Measurements from ENCODE around the gene CEP170.

Gene CEP170

DNA sequence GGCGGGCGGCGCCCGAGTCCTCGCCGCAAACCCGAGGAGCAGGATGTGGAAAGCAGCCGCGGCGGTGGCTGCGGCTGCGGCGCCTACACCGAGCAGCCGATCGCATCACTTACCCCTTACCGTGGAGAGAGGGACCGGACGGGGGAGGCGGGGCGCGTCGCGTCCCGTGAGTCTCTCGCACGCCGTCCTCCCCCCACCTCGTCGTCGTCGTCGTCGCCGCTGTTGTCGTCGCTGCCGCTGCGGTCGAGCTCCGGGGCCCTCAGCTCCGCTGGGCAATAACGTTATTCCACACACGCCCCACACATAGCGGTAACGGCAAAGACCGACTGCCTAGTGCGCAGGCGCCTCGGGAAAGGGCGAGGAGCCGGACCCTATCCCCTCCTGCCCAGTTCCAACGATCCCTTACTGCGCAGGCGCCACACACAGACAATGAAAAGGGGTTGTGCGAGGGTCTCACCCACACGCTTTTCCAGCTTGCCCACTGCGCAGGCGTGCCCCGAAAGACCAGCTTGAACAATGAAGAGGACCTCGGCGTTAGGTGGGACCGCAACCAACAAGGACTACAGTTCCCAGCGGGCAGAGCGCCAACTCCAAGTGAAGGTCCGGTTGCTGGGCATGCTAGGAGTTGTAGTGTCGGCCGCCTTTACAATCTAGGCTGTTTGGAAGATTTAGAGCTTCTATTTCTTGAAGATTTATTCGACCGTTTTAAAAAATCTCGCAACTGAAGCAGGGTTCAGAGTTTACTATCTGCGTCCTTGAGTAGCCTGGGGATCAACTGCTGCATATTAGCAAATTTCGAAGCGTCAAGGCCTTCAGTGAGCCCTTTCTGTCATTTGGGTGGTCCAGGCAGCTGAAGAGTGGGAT, at the start of gene CEP170:
Gene CEP170, minus strand, starts transcription at position 355 of the 864 bp plus-strand sequence. CDS start 30,001 bp downstream, outside the sequence.
- peak; percentile 94 for DNase-seq (ENCODE audit: low spot score)

DNA sequence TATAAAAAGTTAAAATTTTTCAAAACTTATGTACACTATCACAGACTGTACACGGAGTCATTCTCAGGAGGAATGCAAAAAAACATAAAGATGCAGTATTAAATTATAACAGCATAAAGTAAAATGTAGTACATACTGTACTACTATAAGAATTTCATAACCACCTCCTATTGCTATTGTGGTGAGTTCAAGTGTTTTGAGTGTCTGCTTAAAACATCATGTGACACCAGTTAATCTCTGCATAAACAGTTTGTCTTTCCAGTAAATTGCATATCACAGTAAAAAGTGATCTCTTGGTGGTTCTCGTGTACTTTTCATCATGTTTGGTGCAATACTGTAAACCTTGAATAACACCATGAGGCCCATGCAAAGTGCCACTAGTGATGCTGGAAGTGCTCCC, 46.0 kb upstream of the CEP170 start:
- no peak for DNase-seq (ENCODE audit: low spot score)

DNA sequence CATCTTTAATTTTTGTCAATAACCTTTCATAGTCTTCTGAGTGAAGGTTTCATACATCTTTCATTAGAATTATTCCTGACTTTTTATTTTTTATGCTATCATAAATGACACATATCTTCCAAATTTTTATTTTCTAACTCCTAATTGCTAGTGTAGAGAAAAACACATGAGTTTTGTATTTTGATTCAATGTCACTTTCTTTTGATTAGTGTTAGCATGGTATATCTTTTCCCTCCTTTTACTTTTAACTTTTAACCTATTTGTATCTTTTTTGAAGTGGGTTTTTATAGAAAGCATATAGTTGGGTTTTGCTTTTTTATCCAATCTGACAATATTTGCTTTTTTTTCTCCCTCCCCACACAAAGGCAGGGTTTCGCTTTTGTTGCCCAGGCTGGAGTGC, 44.0 kb upstream of the CEP170 start:
- no peak for DNase-seq (ENCODE audit: low spot score)

DNA sequence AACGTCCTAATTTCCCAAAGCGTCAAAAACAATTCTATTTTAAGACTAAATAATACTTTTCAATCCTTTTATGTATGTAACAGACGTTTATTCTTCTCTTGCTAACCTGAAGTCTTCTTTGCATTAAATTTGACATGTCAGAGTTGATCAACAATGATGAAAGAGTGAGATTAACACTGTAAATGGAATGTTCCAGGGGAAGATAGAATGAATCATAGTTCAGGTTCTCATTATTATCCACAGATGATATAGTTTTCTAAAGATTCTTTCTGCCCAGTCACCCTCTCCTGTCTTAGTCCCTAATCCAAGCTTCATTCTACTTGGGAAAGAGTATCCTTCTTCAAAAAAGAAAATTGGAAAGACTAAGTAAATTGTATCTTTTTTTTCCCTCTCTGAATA, 39.6 kb upstream of the CEP170 start:
- DNase-seq (ENCODE audit: low spot score): peak; percentile 60

DNA sequence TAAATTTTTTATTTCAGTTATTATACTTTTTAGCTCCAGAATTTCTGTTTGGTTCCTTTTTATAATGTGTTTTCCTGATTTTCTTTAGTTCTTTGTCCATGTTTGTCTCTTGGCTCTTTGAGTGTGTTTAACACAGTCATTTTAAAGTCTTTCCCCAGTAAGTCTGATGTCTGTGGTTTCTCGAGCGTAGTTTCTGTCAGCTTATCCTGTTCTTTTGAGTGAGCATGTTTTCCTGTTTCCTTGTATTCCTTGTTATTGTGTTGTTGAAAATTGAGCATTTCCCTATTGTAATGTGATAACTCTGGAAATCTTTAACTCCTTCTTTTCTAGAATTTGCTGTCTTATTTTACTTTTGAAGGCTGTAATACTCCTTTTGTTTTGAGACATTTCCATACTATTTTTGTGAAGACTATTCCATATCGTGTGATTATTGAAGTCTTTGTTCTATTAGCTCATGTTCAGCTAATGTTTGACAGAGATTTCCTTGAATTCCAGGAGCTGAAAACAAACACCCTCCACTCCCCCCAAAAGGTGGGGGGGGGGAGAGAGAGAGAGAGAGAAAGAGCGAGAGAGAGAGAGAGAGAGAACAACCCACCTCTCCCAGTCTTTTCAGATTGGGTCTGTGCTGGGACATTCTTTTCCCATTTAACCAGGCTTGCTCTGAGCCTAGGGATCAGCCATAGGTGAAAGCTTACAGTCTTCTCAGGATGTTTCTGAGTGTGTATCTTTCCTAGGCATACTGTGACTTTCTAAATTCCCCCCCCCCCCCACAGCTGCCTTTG, 39.1 kb upstream of the CEP170 start:
- DNase-seq (ENCODE audit: low spot score): no peak

DNA sequence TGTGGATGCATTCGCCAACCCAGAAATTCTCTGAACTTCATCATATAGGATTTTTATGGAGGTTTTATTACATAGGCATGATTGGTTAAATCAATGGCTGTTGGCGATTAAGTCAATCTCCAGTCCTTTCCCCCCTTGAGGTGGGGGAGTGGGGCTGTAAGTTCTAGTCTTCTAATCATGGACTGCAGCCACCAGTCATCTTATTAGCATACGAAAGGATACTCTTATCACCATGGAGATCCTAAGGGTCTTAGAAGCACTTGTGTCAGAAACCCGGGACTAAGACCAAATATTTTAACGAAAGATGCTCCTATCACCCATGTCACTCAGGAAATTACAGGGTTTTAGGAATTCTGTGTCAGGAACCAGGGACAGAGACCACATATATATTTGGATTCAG, 37.0 kb upstream of the CEP170 start:
- no peak for DNase-seq (ENCODE audit: low spot score)

DNA sequence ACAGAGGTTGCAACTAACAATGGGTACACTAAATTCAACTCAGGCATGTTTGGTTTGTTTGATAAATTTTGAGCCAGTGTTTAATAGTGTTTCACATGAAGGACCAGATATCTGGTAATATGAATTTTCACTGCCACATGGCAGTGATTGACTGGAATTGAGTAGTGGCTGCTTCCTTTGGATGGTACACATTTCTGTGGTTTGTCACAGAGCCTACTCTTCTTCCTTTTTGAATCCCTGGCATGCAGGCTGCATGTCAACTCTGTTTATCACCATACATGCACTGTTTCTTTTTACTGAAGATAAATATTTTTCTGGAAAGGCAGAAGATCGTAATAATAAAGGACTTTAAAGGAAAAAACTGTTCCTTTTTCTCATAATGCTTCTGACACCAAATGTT, 36.2 kb upstream of the CEP170 start:
- no peak for DNase-seq (ENCODE audit: low spot score)

DNA sequence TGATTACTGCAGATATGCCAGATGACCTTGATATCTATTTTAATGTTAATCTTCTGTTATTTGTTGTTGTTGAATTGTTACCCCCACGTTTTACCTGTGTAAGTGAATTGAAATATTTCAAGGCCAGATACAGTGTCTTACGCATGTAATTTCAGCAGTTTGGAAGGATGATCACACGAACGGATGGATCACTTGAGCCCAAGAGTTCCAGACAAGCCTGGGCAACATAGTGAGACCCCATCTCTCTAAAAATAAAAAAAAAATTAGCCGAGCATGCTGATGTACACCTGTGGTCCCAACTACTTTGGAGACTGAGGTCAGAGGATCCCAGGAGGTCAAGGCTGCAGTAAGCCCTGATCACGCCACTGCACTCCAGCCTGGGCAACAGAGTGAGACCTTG, 33.0 kb upstream of the CEP170 start:
- DNase-seq (ENCODE audit: low spot score): no peak

DNA sequence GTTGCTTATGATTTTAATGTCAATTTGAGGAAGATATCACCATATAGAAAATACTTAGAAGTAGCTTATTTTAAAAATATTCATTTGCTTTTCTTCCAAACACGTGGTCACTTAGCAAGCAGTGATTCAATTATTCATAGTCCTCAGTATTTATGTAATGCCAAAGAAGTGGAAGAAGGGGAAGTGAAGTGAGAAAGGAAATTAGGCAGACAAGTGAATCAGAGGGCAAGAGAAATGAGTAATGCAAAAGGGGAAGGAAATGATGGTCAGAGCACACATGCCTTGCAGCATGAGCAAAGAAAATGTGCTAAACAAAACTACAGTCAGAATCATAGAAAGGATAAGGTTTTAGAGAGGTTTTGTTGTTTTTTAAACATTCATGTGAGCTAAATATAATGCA, 32.6 kb upstream of the CEP170 start:
- peak; percentile 76 for DNase-seq (ENCODE audit: low spot score)

DNA sequence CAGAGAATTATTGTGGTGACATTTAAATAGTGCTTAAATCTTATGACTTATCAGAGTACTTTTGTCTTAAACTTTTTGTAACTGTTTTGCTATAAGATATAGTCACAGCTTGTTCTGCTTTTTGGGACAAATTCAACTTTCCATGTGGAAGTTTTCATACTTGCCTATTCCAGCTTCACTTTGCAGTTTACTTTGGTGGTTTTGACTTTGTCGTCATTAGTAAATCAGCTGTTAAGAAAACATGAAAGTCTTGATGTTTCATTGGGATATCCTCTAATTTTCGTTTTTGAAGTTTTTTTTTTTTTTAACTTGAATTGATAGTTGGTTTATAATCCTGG, 32.0 kb upstream of the CEP170 start:
- no peak for DNase-seq (ENCODE audit: low spot score)

DNA sequence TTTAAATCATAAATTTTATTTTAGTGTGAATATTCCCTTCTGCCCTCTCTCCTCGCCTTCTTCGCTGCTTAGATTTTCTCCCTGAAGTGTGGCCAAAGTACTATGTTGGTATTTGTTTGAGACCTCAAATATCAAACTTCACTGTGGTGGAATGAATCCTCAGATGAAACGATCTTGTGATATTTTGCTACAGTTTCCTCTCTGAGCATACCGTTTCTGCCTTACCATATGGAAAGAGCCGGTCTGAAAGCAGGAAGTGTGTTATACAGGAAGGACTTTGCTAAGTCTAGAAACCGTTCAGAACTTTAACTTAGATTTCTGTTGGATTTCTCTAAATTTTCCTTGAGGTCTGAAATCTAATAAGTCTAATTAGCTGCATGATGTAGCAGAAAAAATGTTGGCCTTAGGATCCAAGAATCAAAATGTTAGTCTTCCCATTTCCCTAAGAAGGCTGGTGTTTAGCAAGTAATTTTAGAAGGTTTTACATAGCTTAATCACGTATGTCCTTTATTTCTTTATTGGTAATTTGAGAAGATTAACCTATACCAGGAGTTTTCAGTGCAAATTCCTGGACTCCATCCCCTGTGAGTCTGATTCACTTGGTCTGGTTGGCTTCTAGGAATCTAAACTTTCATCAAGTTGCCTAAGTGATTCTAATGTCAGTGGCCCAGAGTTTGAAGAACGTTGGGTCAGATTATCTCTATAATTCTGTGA, 31.5 kb upstream of the CEP170 start:
- peak; percentile 10 for DNase-seq (ENCODE audit: low spot score)

DNA sequence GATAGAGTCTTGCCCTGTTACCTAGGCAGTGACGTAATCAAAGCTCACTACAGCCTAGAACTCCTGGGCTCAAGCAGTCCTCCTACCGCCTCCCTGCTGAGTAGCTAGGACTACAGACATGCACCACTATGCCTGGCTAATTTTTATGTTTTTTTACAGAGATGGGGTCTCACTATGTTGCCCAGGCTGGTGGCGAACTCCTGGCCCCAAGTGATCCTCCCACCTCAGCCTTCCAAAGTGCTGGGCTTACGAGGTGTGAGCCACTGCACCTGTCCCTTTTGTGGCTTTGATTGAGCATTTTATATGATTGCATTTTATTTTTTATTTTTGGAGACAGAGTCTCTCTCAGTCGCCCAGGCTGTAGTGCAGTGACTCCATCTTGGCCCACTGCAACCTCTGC, 26.6 kb upstream of the CEP170 start:
- no peak for DNase-seq (ENCODE audit: low spot score)

DNA sequence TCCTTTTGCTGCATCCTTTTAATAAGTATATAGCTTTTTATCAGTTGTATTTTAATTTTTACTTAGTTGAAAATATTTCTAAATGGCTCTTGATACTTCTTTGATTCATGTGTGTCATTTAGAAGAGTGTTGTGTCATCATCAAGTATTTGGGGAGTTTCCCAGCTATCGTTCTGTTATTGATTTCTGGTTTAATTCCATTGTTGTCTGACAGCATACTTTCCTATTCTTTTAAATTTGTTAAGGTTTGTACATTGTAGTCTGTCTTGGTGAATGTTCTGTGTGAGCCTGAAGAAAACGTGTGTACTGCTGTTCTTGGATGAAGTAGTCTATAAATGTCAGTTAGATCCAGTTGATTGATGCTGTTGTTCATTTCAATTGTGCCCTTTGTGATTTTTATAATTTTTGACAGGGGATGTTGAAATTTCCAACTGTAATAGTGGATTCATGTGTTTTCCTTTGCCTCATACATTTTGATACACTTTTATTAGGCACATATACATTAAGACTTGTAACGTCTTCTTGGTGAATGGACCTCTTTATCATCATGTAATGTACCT, 25.6 kb upstream of the CEP170 start:
- DNase-seq (ENCODE audit: low spot score): no peak

DNA sequence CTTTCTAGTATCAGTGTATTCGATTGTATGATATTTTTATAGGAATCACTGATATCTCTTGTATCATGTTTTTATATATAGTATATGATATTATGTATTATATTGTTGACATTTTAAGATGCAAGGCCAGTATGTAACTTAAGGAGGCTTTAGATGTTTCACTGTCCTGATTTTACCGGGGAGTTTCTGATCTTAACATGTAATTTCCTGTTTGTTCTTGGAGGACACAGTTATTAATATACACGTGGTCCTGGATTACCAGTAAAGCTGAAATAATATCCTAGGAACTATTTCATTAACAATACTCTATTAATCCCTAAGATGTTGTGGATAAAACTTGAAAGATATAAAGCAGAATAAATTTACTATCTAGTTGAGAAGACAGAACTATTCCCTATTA, 20.2 kb upstream of the CEP170 start:
- no peak for DNase-seq (ENCODE audit: low spot score)

DNA sequence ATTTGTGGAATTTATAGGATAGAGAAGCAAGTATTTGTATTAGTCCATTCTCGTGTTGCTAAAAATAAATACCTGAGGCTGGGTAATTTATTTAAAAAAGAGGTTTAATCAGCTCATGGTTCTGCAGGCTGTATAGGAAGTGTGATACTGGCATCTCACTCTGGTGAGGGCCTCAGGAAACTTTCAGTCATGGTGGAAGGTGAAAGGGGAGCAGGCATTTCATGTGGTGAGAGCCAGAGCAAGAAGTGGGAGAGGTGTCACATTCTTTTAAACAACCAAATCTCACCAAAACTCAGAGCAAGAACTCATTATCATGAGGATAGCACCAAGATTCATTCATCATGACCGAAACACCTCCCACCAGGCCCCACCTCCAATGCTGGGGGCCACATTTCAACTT, 18.9 kb upstream of the CEP170 start:
- no peak for DNase-seq (ENCODE audit: low spot score)

DNA sequence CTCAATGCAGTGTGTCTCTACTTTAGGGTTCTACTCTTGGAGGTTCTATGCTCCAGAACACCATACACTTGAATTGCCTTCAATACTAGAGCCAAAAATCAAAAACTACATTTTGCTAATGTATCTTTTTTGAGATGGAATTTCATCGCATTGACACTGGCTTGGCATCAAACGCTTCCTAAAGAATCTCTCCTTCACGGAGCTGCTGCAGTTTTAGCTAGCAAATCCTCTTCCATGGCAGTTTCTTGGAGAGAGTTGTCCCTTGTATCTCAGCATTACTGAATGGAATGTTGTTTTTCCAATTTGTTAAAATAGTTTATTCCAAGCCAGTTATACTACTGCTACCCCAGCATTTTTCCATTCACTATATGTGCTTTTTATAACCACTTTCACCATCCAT, 18.4 kb upstream of the CEP170 start:
- DNase-seq (ENCODE audit: low spot score): no peak

DNA sequence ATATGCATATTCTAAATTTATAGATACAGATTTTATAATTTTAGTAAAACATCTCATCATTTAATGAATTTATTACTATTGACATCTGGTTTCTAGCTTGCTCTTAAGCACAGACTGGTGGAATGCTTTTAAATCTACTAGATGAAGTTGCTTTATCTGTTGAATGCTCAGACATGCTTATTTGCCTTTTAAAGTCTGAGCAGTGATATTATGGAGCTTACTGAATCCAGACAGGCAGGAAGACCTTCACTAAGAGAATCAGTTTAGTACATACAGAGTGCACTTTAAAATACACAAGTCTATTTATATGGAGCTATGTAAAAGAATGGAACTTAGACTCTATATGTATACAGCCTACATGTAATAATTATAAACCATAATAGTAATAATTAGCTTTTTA, 17.3 kb upstream of the CEP170 start:
- no peak for DNase-seq (ENCODE audit: low spot score)

DNA sequence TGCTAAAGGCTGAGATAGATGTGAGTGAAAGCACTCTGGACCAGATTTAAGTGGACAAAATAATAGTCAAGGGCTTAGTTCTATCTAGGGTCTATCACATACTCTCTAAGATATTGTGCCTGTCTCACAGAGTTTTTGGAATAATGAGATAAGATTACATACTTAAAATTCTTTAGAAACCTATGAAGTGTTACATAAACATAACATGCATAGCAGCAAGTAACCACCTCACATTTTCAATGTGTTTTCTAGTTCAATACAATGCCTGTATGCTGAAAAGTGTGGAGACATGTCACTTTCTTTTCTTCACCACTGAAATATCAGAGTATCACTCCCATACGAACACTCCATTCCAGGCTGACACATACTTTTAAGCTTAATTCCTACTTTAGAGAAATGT, 16.9 kb upstream of the CEP170 start:
- no peak for DNase-seq (ENCODE audit: low spot score)

DNA sequence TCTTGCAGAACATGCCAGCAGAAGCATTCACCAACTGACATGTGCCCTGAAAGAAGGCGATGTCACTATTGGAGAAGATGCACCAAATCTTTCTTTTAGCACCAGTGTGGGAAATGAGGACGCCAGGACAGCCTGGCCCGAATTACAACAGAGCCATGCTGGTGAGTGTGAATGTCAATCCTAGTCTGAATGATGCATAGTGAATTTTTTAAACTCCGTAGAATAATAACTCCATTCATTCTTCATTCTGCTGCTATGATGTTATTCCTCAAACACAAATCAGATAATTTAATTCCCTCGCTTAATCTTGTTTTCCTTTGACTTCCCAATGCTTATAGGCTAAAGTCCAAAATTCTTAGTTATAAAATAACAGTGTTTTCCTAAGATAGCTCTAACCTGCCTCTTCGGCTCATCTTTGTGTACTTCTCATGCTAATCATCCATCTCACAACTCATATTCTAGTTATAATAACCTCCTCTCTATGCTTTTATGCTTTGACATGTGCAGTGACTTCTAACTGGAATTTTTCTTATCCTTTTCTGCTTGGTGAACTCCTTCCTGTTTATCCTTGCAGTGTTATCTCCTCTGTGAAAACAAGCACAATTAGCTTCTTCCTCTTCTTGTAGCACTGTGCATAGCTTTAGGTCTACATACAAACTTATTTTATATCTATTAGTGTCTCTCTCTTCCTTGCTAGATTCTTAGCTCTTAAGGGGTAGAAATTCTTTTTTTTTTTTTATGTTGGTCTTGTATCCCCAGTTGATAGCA, 15.2 kb upstream of the CEP170 start:
- no peak for DNase-seq (ENCODE audit: low spot score)

DNA sequence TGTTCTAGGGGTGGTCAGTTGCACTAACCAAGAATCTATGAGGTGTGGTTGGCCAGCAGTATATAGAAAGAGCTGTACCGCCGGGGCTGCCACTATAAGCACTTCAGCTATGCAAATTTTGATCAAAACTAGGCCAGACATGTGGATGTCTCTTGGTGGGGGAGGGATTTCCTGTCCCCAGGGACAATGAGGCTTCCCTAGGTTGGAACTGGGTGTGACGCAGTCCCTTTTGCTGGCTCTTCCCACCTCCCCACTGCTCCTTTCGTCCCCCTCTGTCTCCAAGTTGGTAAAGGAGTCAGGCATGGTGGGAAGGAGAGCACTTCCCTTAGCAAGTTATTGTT, 14.3 kb upstream of the CEP170 start:
- DNase-seq (ENCODE audit: low spot score): no peak

DNA sequence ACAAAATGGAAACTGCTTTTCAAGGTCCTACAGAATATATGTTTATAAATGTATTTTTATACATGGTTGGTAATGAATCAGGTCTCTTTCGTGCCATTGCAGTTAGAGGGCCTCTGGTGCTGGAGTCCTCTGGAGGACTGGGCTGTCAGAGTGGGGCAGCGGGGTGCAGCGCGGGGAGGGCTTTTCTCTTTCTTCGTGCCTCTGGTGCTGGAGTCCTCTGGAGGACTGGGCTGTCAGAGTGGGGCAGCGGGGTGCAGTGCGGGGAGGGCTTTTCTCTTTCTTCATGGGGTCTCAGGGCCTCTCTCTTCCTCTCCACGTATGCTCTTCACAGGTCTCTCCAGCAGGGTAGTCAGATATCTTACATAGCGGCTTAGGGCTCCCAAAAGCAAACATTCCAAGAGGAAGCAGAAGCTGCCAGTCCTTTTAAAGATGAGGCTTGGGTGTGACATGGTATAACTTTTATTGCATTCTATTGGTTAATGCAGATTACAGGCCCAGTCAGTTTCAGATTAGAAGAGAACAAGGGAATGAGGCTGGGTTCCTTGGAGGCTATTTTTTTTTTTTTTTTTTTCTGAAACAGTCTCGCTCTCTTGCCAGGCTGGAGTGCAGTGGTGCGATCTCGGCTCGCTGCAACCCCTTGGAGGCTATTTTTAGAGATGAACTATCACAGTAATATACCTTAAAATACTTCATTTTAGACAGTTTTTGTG, 13.8 kb upstream of the CEP170 start:
- no peak for DNase-seq (ENCODE audit: low spot score)

Measured in GM03348 (cell line).